Gastroesophageal sphincter (tissue), 3 donors: ENCODE results near the gene PDE12.

Experiments used
- CTCF ChIP-seq, 4 experiments: fragments of 200-600 bp in 2 of 4; fragments of 450-650 bp in 2 of 4; sonication (generic) in 1 of 4; IDR thresholded peaks; one replicate each; pipeline ENCODE4 v1.5.1; 2017 to 2019; ENCODE audit warnings: antibody characterized with exemption in 4 of 4, mild to moderate bottlenecking in 2 of 4, moderate library complexity in 2 of 4
- EP300 ChIP-seq: sonication (generic); formaldehyde crosslinking; IDR thresholded peaks from one replicate; pipeline ENCODE4 v1.6.1; 2017; ENCODE audit warnings: antibody characterized with exemption, mild to moderate bottlenecking
- POLR2A ChIP-seq, 2 donors: fragments of 450-650 bp; IDR thresholded peaks; one replicate each; pipeline ENCODE4 v1.6.1; 2017; ENCODE audit warnings: antibody characterized with exemption in 2 of 2, mild to moderate bottlenecking in 2 of 2, moderate library complexity in 1 of 2
- POLR2AphosphoS5 ChIP-seq: sonication (generic); formaldehyde crosslinking; IDR thresholded peaks from one replicate; pipeline ENCODE4 v1.6.1; 2017; ENCODE audit warnings: antibody characterized with exemption

GRCh38 chr3:57555738-57556458 lies at the start of gene PDE12:
- TF ChIP-seq CTCF (IDR thresholded peaks at IDR 0.05) = peak in 2 of 4 experiments; percentile 18 to 20
- TF ChIP-seq EP300 = no peak
- TF ChIP-seq POLR2AphosphoS5 = peak; percentile 91
- TF ChIP-seq POLR2A (IDR thresholded peaks at IDR 0.05) = peak; percentile 75 to 77
